Ureter (tissue), 1 donor: Measurements from ENCODE around the gene EMILIN2. TPM values are rescaled to one million over a fixed set of nuclear protein-coding genes. Genes with fewer than 3 reads are reported as not detected.

Experiments
- DNase-seq: peaks from one replicate; pipeline ENCODE4 v3.0.0-alpha.2; 2020; ENCODE audit warnings: low spot score
- total RNA-seq: library from RNA; stranded (reverse); gene quantifications from one replicate; pipeline ENCODE4 v1.2.4, GENCODE V29; 2023
- donor health status: DM: yes; HTN: yes; CAD: no.

EMILIN2 gene
- total RNA-seq, 1 donor from 2014 or later, result 17.5 TPM

- peak; percentile 23 for DNase-seq
Measured at GRCh38 chr18:2915486-2915885, 68.7 kb downstream of the EMILIN2 start.

DNA sequence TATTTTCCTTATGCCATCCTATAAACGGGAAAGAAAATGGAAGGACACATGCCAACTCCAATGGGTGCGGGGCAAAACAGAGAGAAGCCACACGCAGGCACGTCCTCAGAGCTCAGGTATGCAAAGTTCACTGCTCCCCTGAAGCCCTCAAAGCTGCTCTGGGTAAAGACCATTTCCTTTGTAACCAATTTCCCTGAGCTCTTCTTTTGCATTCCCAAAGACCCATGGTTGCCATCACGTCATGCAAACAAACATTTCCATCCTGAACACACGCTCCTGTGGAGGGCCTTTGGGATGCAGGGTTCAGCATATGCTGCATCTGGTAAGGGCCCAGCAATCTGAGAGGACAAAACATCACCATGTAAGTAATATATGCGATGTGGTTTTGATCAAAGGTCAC, 69.4 kb downstream of the EMILIN2 start:
- DNase-seq, result no peak

GRCh38 chr18:2917259-2918047, 70.6 kb downstream of the EMILIN2 start:
- DNase-seq, result no peak

- no peak for DNase-seq
Measured at GRCh38 chr18:2918761-2919550, 72.2 kb downstream of the EMILIN2 start.

GRCh38 chr18:2919600-2919999, 72.8 kb downstream of the EMILIN2 start:
- DNase-seq, result no peak

DNA sequence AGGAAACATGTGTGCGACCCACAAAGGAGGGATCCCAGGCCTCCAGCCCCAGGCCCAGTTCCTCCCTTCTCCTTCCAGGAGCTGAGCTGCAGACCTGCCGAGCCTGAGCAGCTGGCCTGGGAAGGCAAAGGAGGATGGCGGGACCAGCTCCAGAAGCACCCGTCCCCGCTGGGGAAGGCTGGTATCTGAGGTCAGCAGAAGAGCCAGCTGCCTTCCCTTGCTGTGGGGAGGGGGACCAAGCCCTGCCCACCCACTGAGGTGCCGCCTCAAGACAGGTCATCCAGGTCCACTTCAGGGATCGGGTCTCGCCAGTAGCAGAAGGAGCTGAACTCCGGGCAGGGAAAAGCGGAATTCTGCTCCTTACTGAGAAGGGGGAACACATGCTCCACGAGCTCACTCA, 73.2 kb downstream of the EMILIN2 start:
- no peak for DNase-seq

DNA sequence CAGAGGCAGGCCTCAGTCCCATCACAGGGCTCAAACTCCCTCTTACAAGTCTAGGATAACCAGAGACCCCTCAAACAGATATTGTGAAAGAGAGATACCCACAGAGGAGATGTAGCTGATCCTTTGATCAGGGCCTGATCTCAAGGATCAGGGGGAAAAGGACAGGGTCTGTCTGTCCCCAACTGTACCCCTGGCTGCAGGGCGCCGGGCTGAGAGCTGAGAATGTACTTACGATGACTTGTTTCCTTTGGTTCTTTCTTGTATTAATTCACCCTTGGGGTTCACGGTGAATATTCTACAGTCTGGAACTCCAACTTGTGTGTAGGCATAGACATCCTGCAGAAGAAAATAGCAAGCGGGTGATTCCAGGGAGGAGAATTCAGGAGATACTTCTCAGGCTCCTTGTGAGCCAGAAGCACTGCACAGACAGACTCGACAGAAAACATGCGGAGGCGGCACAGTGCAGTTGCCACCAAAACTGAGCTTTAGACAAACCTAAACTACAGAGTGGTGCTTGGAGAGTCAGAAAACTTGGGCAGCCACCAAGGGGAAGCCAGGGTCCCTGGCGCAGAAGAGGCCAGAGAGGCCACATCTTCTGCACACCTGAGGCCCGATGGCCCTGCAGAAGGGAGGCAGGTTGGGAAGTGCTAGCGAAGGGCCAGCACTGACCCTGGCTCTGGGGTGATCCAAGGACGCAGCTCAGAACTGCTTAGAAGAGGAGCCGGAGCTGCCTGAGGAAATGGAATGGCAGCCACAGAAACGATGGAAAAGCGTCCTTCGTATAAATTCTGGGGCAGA, 73.9 kb downstream of the EMILIN2 start:
- no peak for DNase-seq

DNA sequence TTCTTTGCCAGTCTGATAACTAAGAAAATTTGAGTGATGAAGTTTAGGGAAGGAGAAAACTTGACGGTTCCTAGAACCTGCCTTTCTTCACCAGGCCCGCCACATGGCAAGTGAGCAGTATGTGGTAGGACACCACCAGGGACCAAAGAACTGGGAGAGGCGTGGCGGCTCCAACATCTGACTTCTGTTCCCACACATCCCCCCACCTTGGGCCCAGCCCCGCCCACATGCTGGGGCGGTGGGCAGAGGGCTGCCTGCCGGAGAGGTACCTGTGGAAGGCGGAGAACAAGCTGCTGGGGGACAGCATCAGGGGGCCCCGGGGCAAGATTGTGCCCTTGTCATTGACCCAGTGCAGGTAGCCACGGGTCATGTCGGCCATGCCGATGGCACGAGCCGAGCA, 75.0 kb downstream of the EMILIN2 start:
- DNase-seq, result no peak

DNA sequence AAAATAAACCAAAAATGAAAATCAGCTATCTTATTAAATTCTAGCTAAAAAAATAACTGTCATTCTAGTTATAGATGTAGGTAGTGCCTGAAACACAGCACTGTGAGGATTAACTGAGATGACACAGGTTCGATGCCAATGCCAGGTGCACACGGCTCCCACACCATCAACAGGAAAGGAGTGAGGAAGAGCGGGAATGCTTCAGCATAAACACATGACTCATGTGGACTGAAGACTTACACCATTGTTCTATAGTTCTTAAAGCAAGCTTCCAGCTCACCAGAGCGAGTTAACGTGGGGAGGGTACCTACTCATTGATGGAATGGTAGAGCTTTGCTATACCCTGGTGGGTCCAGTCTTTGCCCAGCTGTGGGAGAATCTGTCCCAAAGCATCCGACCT, 76.7 kb downstream of the EMILIN2 start:
- no peak for DNase-seq

DNA sequence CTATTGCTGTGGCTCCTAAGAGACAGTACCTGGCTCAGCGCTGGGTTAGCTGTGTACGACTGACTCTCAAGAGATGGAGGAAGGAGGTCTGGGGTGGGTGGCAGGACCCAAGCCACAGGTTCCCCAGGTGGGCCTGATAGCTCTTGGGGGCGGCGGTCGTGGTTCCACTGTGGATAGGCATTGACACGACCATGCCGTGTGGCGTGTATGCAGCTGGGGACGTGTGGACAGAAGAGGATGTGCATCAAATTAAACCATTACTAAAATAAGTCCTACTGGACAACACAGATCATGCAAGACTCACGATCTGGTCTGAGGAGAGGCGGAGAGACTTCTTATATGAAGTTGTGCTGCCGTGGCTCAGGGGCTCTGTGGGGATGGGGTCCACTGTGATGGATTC, 78.1 kb downstream of the EMILIN2 start:
- no peak for DNase-seq

DNA sequence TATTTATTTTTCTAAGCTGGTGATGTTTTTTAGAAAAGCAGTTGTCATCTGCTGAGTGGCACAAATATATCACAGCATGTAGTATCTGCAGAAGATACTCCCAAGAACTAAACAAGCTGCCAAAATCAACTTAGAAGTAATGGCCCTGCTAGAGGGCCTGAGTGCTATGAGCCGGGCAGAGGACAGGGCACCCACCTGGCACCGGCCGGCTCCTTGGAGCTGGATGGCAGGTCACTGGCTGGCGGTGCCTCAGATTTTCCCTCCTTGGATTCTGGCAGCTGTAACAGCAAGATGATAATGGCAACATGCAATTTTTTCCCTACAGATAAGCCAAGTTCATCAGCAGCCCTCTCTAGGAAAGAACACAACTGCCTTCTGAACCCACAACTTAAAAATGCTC, 79.7 kb downstream of the EMILIN2 start:
- no peak for DNase-seq

- DNase-seq, result no peak
Measured at GRCh38 chr18:2927745-2928144, 80.9 kb downstream of the EMILIN2 start.

DNA sequence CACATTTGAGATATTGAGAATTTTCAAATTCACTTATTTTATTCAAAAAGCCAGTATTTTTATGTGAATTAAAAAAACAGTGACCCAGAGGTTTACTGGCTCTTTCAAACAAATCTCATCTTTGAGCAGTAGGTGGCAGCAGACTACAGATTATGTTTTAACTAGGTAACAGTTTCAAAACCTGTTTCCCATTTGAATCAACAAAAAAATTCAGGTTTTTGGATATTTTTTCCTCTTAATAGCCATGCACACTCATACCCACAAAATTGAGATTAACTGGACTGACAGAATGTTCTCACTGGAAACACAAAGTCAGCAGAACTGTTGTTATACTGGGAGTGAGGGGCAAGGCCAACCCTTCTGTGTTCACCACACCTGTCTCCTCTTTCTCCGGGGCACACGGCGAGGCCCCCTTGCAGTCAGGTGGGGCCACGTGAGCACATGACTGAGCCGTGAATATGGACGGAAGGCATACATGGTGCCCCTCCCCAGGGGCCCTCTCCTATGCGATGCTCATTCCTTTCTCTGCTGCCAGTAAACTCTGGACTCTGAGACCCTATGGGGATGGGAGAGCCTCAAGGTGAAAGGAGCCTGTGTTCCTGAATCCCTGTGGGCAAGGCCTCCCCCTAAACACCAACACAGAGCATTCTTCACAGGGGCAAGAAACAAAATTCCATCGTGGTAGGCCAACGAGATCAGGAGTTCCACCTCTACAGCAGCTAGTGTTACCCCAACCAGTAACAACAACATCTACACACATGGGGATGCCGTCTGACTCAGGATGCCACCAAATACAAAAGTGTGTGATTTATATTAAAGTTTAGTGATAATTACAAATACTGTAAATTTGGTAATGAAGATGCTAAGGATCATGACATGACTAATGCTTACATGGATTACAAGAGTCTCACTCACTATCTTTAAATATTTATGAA, 85.7 kb downstream of the EMILIN2 start:
- no peak for DNase-seq

DNA sequence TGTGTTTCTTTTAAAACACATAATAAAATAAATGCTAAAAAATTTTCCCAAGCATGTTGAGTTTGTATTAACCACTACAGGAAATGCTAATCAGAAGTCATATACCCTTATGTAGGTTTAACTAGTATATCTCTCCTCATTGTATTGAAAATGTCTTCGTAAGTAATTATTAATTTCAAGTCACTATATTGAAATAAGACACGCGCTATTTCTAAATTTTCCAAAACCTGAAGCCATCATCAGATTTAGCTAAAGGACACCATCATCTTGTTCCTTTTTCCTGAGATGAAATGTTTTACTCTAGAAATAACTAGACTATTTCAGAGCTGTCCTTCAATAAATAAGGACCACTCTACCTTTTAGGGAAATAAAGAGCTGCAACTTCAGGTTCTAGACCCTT, 87.2 kb downstream of the EMILIN2 start:
- no peak for DNase-seq

DNA sequence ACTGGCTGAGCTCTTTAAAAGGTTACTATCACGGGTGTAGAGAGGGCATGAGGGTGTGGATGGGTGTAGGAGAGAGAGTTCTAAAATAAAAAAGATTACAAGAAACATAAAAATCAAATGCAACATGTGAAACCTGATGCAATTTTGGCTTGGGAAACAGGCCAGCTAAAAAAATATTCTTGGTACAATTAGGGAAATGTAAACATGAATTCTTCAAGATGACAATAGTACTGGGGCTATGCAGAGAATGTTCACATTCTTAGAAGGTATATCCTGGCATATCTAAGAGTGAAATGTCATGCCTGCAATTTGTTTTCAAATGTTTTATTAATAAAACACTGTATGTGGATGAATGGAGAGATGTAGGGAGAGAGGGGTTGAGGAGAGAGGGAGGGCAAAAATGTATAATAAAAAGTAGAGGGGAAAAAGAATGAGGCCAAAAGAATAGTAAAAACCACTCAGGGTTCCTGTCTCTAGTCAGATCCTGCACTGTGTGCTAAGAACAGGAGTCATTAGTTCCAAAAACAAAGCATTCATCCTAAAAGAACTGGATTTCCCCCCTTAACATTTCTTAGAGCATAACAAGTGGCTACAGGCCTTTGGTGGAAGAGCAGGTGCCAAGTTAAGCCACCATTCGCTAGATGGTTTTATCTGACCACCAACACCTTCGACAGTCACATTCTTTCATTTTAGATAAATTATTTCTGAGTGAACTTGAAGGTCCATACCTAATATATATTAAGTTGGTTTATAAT, 88.8 kb downstream of the EMILIN2 start:
- no peak for DNase-seq

GRCh38 chr18:2939317-2939716, 92.5 kb downstream of the EMILIN2 start:
- no peak for DNase-seq

- no peak for DNase-seq
Measured at GRCh38 chr18:2948038-2948437, 101.2 kb downstream of the EMILIN2 start.

GRCh38 chr18:2952605-2953004, 105.8 kb downstream of the EMILIN2 start:
- DNase-seq, result no peak

GRCh38 chr18:2953935-2954653, 107.3 kb downstream of the EMILIN2 start:
- no peak for DNase-seq
